HG02571 (cell line): Measurements from ENCODE around the gene POLN.

Experiments
- ATAC-seq: cut with Tn5 transposase; IDR thresholded peaks from one replicate; pipeline ENCODE4 v1.9.1; 2021; ENCODE audit warnings: mild to moderate bottlenecking, moderate library complexity; ENCODE audit not compliant: unreplicated experiment

Gene POLN

GRCh38 chr4:2252530-2253091 lies 10.7 kb upstream of the POLN start:
- ATAC-seq: no peak

- no peak for ATAC-seq
Measured at GRCh38 chr4:2251795-2252529, 10.0 kb upstream of the POLN start.

DNA sequence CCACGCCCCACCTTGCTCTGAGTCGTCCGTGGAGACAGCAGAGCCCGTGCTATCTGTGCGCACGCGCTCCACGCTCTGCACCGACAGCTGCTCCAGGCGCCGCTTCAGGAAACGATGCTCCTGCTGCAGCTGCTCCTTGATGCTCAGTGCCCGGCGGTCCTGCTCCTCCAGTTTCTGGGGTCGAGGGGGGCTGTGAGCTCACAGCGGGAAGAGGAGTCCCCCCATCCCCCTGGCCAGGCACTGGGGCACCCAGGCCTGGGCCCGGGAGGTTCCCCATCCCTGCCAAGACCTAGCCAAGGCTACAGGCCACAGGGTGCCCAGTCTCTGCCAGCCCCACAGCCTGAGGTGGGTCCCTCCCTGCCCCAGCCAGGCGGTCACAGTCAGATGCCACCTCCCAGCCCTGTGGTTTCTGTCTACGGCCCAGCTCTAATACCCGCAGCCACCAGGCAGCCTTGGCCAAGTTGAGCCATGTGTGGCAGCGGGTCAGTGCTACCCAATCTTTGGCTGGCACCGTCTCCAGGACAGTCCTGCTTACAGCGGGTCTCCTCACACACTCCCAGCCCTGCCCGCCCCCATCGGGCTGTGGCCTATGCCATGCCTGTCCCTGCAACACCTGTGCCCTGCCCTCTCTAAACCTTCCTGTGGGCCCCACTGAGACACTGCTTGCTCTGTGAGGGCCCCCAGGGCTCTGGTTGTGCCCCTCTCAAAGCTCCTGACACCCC lies 9.3 kb upstream of the POLN start:
- no peak for ATAC-seq

- no peak for ATAC-seq
Measured at GRCh38 chr4:2250357-2251072, 8.6 kb upstream of the POLN start.

GRCh38 chr4:2249526-2250356 lies 7.8 kb upstream of the POLN start:
- ATAC-seq: no peak

DNA sequence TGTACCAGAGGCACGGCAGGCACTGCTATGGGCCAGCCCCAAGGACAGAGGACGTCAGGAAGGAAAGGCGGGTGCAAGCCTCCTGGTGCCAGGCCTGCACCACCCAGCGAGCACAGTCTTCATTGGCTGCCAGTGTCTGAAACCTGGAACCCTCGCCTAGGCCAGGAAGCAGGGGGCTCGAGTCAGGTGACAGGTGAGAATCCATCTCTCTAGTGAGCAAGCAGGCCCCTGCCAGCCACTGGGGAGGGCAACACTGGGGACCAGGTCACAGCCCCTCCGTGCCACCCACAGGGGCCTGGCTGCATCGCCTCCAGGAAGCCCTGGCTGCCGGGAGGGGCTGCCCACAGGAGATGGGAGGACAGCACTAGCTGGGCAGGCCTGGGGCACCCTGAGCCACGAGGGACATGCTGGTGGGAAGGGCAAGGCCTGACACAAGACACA lies 6.9 kb upstream of the POLN start:
- ATAC-seq: no peak

- ATAC-seq: no peak
Measured at GRCh38 chr4:2248044-2248780, 6.3 kb upstream of the POLN start.

DNA sequence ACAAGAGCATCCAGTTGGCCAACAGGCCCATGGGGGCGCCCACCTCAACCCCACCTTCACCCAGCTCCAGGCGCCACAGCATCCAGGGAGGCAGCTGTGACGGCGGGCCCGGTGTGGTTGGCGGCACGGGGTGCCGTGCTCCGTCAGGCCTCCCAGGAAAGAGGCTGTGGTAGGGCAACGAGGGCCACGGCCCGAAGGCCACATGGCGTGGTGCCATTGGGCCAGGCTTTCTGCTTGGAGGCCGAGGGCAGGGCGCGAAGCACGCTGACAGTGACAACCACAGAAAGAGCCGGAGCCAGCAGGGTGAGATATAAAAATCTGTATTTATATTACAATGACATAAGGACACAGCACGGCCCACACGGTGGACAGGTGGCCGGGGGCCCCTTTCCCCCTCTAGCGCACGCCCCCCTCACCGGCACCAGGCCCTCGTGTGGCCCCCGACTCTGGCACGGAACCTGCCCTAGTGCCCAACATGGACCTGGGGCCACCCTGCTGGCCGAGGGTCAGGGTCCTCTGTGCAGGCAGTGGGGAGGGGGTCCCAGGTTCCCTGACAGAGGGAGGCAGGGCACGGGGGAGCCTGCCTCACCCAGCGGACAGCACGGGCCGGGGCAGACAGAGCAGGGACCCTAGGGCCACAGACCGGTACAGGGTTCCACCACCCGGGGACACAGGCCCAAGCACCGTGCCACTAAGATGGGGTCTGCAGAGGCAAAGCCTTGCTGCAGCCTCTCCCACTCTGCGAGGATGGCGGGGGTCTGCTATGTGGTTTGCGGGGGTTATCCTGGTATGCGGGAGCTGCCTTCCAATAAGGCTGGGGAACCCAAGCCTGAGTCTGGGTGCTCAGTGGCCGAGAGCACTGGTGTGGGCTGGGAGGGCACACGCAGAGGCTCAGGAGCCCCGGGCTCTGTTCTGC lies 5.5 kb upstream of the POLN start:
- ATAC-seq: no peak

DNA sequence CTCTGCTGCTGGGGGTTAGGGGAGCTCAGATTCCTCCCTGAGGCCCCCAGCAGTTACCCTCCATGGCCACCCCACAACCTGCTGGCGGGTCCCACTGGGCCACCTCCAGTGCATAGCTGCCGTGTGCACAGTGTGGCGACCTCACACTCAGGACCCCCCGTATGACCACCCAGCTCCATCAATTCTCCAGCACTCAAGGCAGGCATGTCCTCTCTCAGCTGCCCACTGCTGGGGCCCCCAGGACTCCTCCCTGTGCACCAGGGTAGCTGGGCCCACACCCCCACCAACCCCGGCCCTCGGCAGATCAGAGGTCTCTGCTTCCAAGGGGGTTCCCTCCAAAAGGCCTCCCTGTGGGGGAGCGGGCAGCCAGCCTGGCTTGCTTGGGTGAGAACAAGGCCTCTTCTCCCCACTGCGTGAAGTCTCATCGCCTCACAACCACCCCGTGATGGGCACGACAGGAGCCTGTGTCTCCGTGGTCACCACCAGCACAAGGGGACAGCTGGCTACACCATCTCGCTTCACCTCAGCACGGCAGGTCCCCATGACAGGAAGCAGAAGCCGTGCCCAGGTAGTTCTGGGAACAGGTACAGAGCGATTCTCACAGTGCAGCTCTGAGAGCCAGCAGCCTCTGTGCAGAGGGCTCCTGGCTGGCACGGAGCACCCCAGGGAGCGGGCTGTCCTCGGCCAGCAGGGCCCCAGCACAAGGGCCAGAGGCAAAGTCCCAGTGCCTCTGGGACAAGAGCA lies 4.6 kb upstream of the POLN start:
- no peak for ATAC-seq

DNA sequence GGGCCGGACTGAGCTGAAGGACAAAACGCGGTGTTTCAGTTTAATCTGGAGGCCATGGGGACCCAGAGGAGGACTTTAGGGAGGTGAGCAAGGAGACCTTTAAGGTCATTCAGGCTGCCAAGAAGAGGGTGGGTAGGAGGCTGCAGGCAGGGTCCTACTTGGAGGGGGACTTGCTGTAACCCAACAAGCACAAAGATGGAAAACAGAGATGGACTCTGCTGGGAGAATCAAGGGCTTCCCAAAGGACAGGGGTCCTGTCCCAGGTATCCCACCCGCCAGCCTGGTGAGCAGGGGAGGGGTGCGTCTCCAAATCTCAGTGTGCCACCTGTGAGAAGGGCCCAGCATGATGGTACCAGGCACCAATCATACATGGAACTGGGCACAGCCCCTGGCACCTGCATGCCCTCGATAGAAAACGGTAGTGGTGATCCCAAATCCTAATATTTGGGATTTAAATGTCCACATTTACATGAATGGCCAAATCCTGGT lies 3.9 kb upstream of the POLN start:
- no peak for ATAC-seq

GRCh38 chr4:2245057-2245786 lies 3.3 kb upstream of the POLN start:
- ATAC-seq: no peak

GRCh38 chr4:2243681-2244380 lies 1.9 kb upstream of the POLN start:
- no peak for ATAC-seq

- no peak for ATAC-seq
Measured at GRCh38 chr4:2241003-2241402, 918 bp downstream of the POLN start.

GRCh38 chr4:2236944-2237666 lies 4.8 kb downstream of the POLN start:
- no peak for ATAC-seq

- ATAC-seq: no peak
Measured at GRCh38 chr4:2231082-2231481, 10.8 kb downstream of the POLN start.

- no peak for ATAC-seq
Measured at GRCh38 chr4:2226261-2226660, 15.7 kb downstream of the POLN start.
